Measurements from ENCODE around the gene GALNT13.

Gene GALNT13

DNA sequence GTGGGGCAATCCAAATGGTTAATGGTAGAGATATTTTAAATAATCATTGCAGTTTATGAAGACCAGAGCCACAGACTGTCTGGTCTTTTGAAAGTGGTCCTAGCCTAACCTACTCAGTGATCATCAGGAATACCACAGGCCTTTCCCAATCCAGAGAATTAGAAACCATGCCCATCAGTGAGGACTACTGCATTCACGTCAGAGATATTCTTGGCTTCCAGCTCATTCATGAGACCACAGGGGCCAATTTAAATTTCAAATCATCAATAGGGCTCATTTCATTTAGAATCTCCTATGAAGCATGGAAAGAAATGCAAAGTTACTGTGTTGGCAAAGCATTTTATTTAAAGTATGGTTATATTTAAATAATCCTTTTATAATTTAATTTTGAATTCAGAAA, 464.5 kb downstream of the GALNT13 start:
- no peak for DNase-seq

DNA sequence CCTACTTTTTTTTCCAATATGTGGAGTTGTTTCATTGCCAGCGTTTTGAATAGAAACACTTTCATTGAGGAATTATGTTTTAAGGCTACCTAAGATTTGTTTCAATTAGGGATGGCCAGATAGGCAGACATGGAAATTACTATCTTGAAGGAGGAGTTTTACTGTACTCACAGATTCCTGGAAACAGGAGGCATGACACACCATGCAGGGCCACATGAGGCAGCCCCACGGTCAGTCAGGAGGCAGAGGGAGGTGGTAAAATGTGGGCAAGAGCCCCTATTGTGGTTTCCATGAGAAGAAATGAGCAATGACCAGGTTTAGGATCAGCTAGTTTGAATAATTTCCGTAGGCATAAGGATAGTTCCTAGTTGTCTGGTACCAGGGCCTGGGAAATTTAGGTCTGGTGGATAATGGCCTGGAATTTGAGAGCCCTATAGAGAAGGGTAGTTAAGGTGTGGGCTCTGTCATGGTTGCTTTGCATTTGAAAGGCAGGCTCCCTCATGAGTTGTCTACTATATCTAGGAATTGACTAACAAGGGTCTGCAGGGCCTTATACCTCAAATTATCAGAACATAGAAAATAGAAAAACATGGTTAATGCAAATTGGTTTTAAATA, 466.7 kb downstream of the GALNT13 start:
- no peak for DNase-seq

GRCh38 chr2:154343282-154343681, 471.6 kb downstream of the GALNT13 start:
- DNase-seq: no peak

DNA sequence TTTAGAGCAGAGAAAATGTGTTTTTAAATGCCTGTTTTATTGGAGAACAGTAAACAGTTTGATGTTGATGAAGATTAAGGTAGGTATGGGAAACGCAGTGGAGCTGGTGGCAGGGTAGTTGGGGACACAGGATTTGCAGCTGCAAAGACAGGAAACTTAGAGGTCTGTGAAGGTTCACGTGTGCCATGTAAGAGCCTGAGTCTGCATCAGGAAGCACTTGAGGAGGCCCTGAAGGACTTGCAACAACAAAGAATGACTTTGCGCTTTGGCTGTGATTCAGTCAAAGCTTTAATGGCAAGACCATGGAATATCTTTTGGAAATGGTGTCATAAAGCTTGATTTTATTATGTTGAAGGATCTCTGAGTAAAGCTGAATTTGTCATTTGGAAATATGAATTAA, 479.2 kb downstream of the GALNT13 start:
- DNase-seq: no peak

GRCh38 chr2:154361276-154361675, 489.6 kb downstream of the GALNT13 start:
- DNase-seq: no peak

DNA sequence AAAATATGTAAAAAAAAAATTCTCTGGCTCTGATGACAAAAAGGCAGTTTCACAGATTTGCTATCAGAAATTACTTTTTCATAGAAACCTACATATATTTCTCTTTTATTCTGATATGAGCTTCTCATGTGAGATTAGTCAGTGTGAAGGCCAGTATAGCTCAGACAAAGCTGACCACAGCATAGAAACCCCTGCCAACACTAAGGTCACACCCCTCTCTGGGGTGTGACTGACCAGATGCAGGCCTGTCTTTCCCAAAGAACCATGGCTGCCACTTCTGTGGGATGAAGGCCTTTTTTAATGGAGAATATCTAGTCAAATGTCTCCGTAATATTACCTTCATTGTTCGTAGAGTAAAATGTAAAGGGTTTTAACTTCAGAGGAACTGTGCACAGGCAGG, 496.4 kb downstream of the GALNT13 start:
- DNase-seq: no peak

- no peak for DNase-seq
Observed at GRCh38 chr2:154370873-154371272, 499.2 kb downstream of the GALNT13 start.

DNA sequence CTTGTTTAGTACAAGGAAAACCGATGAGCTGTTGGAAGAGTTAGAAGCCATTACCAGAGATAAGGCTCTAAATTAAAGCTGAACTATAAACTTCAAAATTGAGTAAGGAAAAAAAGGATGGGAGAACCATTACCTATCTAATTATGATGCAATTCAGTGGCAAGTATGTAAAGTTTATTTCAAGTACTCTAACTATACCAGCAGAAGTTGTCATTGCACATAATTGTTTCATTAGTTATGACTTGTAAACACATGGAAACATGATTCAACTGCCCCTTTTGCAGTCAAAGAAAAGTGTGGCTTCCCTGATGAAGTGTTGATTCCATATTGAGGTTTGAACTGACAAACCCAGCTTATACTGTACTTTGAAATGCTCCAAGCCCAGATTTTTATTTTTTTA, 502.7 kb downstream of the GALNT13 start:
- DNase-seq: no peak

DNA sequence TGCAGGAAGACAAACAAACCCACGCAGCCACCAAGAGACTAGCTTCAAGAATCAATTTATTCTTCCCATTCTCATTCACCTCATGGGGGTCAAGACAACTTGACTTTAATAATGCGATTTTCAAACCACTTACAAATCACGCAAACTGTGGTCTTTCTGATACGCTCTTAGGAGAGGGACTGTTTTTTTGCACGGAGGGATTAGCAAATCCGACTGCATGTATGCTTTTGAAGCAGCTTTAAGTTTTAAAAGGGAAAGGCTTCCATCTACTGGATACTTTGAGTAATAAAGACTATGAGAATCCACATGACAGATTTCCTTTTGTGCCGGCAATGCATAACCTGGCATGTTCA, 503.8 kb downstream of the GALNT13 start:
- DNase-seq: no peak

DNA sequence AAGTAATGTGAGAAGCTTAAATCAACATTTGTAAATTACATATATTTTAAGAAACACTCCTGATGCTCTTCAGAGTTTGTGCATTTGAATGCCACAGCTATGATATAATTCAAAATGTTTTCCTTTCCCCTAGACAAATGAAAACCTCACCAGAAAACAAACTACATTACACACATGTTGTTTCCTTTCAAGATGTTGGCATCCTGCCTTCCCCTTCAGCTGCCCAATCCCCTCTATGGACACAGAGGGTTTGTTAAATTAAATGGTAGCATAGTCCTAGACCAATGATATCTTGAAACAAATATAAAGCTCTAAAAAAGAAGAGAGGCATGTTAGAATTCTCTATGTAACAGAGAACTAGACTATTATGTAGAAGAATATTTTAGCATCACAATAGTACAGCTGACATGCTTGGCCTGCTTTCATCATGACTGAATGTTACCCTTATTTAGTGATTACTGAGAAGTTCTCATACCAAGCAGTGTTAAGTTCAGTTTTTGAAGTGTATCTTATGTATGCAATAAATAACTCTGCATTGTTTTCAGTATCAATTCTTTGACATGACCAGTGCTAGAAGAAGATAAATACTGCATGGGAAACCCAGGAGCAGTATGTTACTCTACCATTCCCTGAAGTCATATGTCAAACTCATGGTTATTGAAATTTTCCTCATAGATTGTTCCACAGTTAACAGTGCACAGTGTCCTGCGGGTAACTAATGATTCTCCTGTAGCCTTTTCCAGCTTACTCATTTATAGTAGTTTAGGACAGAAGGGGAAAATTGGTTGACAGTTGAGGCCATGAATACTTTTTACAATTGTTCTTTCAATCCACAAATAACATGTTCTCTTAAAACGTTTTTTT, 510.4 kb downstream of the GALNT13 start:
- no peak for DNase-seq

GRCh38 chr2:154386186-154386585, 514.5 kb downstream of the GALNT13 start:
- no peak for DNase-seq

- no peak for DNase-seq
Observed at GRCh38 chr2:154391051-154391450, 519.3 kb downstream of the GALNT13 start.

DNA sequence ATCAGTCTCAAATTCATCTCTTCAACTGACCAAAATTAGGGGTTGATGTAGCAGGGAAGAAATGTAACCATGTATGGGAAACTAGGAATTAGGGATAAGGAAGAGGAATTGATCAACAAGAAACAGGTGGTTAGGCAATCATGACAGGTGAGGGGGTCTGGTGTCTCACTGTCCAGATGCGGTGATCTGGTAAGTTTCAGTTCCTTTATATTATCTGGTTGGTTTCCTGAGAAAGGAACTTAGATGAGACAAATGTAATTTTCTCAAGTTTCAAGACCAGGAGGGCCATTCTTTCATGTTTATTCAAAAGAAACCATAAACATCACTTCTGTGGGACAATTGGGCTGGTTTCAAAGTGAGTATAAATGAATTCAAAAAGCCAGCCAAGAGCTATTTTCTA, 520.5 kb downstream of the GALNT13 start:
- DNase-seq: no peak

GRCh38 chr2:154394600-154394999, 522.9 kb downstream of the GALNT13 start:
- DNase-seq: no peak

DNA sequence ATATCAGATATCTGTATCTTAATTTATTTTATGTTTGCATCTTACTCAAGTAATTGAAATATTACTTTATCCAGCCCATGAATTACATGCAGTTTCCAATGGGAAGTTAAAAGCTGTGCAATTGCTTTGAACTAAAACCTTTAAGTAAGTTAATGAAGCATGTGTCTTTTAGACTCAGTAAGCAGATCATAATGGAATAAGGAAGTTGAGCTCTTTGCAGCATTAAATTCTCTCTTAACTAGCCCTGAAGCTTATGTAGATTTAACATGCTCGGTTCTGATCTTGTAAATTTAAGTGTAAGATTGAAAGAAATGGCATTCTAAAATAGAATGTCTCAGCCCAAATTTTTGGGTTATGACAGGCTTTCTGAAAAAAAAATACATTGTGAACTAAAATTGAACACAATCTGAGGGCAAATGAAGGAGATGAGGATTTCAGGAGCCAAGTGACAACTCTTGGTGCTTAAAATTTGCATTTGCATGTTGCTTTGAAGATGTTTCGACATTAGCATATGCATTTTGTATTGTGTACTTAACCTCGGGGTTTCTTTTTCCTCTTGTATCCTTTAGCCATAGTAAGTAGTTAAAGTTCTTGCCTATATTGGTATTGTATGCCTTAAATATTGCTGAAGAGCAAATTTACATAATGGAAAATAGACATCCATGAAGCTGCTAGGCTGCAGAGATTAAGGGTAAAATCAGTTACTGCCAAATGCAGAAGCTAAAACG, 529.0 kb downstream of the GALNT13 start:
- no peak for DNase-seq

DNA sequence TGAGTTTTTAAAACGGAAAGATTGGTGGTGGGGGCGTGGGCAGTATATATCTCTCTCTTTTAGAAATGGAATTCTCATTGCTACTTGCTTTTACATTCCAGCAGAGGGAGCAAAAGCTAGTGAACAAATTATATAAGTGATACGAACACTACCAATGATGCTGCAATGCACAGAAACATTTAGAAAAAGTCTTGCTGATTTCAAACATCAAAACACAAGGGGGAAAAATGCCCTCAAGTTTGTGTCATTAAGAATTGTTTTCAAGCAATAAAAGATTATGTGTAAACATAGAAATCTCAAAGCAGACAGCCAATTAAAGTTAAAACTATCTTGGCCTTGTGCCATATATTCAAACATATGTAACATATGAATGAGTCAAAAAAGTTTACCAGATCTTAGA, 530.5 kb downstream of the GALNT13 start:
- no peak for DNase-seq

GRCh38 chr2:154403242-154403790, 531.6 kb downstream of the GALNT13 start:
- no peak for DNase-seq

GRCh38 chr2:154408786-154409185, 537.1 kb downstream of the GALNT13 start:
- no peak for DNase-seq

DNA sequence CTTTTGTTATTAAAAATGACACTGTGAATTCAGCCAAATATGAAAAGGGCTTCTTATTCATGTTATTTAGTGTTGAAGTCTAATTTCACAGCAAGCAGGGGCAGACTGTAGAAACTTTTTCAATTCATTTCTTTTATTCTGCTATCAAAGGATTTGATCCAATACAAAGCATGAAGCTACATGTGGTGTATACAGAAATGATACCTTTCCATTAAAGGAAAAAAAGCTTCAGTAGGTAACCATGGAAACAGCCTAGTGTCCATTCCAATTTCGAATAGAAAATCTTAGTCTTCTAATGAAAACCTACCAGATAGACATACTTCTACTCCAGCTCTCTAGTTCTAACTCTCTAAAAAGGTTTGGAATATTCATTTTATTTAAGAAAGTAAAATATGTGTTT, 550.5 kb downstream of the GALNT13 start:
- DNase-seq: no peak

- no peak for DNase-seq
Observed at GRCh38 chr2:154425994-154426393, 554.3 kb downstream of the GALNT13 start.

DNA sequence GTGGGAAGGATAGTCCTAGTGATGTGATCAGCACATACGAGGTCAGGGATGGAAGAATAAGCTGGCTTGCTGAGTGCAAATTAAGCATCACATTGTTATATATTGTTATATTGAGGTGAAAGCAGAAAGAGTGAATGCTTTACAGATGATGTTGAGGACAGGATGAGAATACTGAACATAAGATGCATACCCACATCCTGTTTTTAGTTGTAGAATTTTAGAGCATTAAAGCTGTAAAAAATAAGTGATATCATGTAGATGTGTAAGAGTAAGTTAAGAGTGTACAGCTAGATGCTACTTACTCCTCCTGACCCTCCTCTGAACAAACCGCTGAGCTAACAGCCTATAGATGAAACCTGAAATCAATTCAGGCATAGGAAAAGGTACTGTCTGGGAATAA, 555.7 kb downstream of the GALNT13 start:
- no peak for DNase-seq

- no peak for DNase-seq
Observed at GRCh38 chr2:154428022-154428421, 556.3 kb downstream of the GALNT13 start.

- no peak for DNase-seq
Observed at GRCh38 chr2:154433010-154433409, 561.3 kb downstream of the GALNT13 start.

DNA sequence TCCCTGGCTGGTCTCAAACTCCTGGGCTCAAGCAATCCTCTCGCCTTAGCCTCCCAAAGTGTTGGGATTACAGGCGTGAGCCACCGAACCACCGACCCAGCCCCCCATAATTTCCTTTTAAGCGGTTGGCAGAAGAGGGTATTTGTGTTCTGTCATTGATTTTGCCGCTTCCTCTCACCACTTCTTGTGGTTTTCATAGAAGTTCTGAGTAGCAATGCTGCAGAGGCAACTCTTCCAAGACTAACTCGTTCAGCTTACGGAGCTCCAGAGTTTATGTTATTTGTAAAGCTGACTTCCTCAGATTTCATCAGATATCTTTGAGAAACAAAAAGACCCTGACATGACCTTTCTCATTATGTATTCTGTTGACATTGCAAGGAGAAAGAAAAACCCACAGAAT, 565.4 kb downstream of the GALNT13 start:
- no peak for DNase-seq
